Progenitor cell of endocrine pancreas (in vitro differentiated cells): ENCODE measurements around the gene ZNF331. TPM values are rescaled to one million over a fixed set of nuclear protein-coding genes. Genes with fewer than 3 reads are reported as not detected.

ENCODE experiments used
- DNase-seq: peaks from one replicate; pipeline ENCODE4 v3.0.0; 2021; ENCODE audit warnings: low spot score; ENCODE audit not compliant: unreplicated experiment
- H3K27ac Mint-ChIP-seq: 2 replicates; pipeline ENCODE4 v1.8.0; 2021; ENCODE audit warnings: mild to moderate bottlenecking, moderate library complexity, mixed read lengths
- H3K27me3 Mint-ChIP-seq: 2 replicates; pipeline ENCODE4 v1.8.0; 2021; ENCODE audit warnings: mixed read lengths
- H3K36me3 Mint-ChIP-seq: 2 replicates; pipeline ENCODE4 v1.8.0; 2022; ENCODE audit warnings: mixed read lengths; ENCODE audit not compliant: insufficient read depth
- H3K4me1 Mint-ChIP-seq: 2 replicates; pipeline ENCODE4 v1.8.0; 2021; ENCODE audit warnings: low read depth, mixed read lengths
- H3K4me3 Mint-ChIP-seq: 2 replicates; pipeline ENCODE4 v1.8.0; 2021; ENCODE audit warnings: low read depth, mild to moderate bottlenecking, moderate library complexity, mixed read lengths
- H3K9me3 Mint-ChIP-seq: 2 replicates; pipeline ENCODE4 v1.8.0; 2021; ENCODE audit warnings: low read depth, mixed read lengths
- CTCF ChIP-seq: fragments of 200-600 bp; sonication (generic); IDR thresholded peaks from one replicate; pipeline ENCODE4 v1.5.0; 2021; ENCODE audit warnings: antibody characterized with exemption, mild to moderate bottlenecking; ENCODE audit not compliant: unreplicated experiment
- total RNA-seq: library from RNA; stranded (reverse); gene quantifications from 2 replicates; pipeline ENCODE4 v1.2.1, GENCODE V29; 2021

The ZNF331 gene
- total RNA-seq, 1 donor from 2014 or later = 29.9 TPM

DNA sequence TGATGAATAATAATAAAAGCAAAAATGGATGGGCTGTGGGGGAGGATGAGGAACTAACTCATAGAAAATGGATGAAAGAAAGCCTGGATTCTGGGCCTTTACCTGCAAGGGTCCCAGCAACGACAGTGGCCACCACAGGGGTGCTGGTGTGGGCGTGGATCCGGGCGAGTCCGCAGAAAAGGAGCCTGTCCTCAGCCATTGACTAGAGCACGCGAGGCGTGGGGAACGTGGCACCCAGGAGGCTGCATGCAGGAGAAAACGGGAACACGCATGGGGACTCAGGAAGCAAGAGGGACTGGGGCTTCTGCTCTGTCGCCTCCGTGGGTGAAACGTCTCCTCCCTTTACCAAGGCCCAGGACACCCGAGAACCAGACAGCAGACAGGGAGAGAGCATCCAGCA is 68.1 kb downstream of the ZNF331 start:
- H3K4me3 Mint-ChIP-seq = no peak overlapping the region
- no peak for DNase-seq
- no peaks in the 10 kb centered on the region for H3K9me3 Mint-ChIP-seq
- TF ChIP-seq CTCF = no peak
- H3K27me3 Mint-ChIP-seq = no peaks in the 10 kb centered on the region
- H3K4me1 Mint-ChIP-seq = peaks cover 1% of the 10 kb centered on the region
- peak overlapping the region; percentile 59 for H3K27ac Mint-ChIP-seq
- H3K36me3 Mint-ChIP-seq = no peaks in the 10 kb centered on the region

DNA sequence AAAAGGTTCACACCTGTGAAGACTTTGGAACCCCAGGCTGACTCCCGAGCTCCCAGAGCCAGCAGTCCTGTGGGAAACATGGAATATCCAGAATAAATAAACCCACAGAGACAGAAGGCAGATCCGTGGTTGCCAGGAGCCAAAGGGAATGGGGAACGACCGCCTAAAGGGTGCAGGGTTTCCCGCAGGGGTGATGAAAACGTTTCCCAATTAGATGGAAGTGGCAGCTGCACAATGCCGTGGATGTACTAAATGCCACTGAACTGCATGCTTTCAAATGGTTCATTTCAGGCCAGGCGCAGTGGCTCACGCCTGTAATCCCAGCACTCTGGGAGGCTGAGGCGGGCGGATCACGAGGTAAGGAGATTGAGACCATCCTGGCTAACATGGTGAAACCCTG is 70.4 kb downstream of the ZNF331 start:
- H3K27ac Mint-ChIP-seq = no peak overlapping the region
- DNase-seq = no peak
- no peaks in the 10 kb centered on the region for H3K27me3 Mint-ChIP-seq
- peaks cover 12% of the 10 kb centered on the region for H3K4me1 Mint-ChIP-seq
- no peak for TF ChIP-seq CTCF
- no peaks in the 10 kb centered on the region for H3K9me3 Mint-ChIP-seq
- H3K4me3 Mint-ChIP-seq = no peak overlapping the region
- no peaks in the 10 kb centered on the region for H3K36me3 Mint-ChIP-seq

- TF ChIP-seq CTCF = no peak
- H3K4me3 Mint-ChIP-seq = peak overlapping the region; percentile 15
- peak; percentile 48 for DNase-seq
These were observed 75.0 kb downstream of the ZNF331 start for GRCh38 chr19:53612762-53613526.

GRCh38 chr19:53621885-53622740 is 84.2 kb downstream of the ZNF331 start:
- no peak for DNase-seq
- H3K27me3 Mint-ChIP-seq = no peaks in the 10 kb centered on the region
- no peaks in the 10 kb centered on the region for H3K36me3 Mint-ChIP-seq
- H3K9me3 Mint-ChIP-seq = no peaks in the 10 kb centered on the region
- no peak for TF ChIP-seq CTCF
- H3K4me3 Mint-ChIP-seq = no peak overlapping the region
- H3K27ac Mint-ChIP-seq = peak overlapping the region; percentile 84
- peaks cover 2% of the 10 kb centered on the region for H3K4me1 Mint-ChIP-seq

More at GRCh38 chr19:53612762-53613526, 75.0 kb downstream of the ZNF331 start:
- peaks cover 14% of the 10 kb centered on the region for H3K4me1 Mint-ChIP-seq
- H3K9me3 Mint-ChIP-seq = no peaks in the 10 kb centered on the region
- no peaks in the 10 kb centered on the region for H3K36me3 Mint-ChIP-seq
- peak overlapping the region; percentile 96 for H3K27ac Mint-ChIP-seq
- H3K27me3 Mint-ChIP-seq = no peaks in the 10 kb centered on the region

- Mint-ChIP-seq H3K4me1 (peaks cover 2% of the 10 kb centered on the region), H3K4me3 (no peak overlapping the region), H3K27ac (no peak overlapping the region), H3K27me3 (no peaks in the 10 kb centered on the region), H3K9me3 (no peaks in the 10 kb centered on the region), H3K36me3 (no peaks in the 10 kb centered on the region)
- no peak for DNase-seq
- TF ChIP-seq CTCF = no peak
These were observed 87.0 kb downstream of the ZNF331 start for GRCh38 chr19:53624771-53625545.
